ENCODE results near the gene ACOX3.
"Not testable (repeated sequence)": the region's sequence is repeated elsewhere in the genome, so short reads cannot be mapped to it uniquely, and the experiment has no call there.

Gene ACOX3

GRCh38 chr4:8440492-8441311, at the start of gene ACOX3, which contains the start of gene TRMT44:
TSS of gene ACOX3 (minus strand) at chr4:8440723. CDS start at chr4:8416521, 24,202 bp downstream.
TSS of gene TRMT44 (plus strand) at chr4:8440777. CDS start at chr4:8440823, 46 bp downstream.
- peak; percentile 94 for DNase-seq

- no peak for DNase-seq
Measured at GRCh38 chr4:8488791-8489369, 48.4 kb upstream of the ACOX3 start.

- DNase-seq: not testable (repeated sequence)
Measured at GRCh38 chr4:8486643-8487042, 46.1 kb upstream of the ACOX3 start.

GRCh38 chr4:8480221-8480620, 39.7 kb upstream of the ACOX3 start:
- no peak for DNase-seq

GRCh38 chr4:8478801-8479744, 38.5 kb upstream of the ACOX3 start:
- DNase-seq: no peak

GRCh38 chr4:8478371-8478770, 37.8 kb upstream of the ACOX3 start:
- no peak for DNase-seq

GRCh38 chr4:8477676-8478075, 37.2 kb upstream of the ACOX3 start:
- DNase-seq: no peak

- DNase-seq: no peak
Measured at GRCh38 chr4:8477095-8477635, 36.6 kb upstream of the ACOX3 start.

- DNase-seq: no peak
Measured at GRCh38 chr4:8475751-8476575, 35.4 kb upstream of the ACOX3 start.

GRCh38 chr4:8474856-8475255, 34.3 kb upstream of the ACOX3 start:
- no peak for DNase-seq

GRCh38 chr4:8473920-8474590, 33.5 kb upstream of the ACOX3 start:
- no peak for DNase-seq

- DNase-seq: no peak
Measured at GRCh38 chr4:8473198-8473919, 32.8 kb upstream of the ACOX3 start.

- DNase-seq: peak; percentile 76
Measured at GRCh38 chr4:8472689-8473197, 32.2 kb upstream of the ACOX3 start.

GRCh38 chr4:8472158-8472688, 31.7 kb upstream of the ACOX3 start:
- no peak for DNase-seq

- DNase-seq: no peak
Measured at GRCh38 chr4:8471211-8471875, 30.8 kb upstream of the ACOX3 start.

- DNase-seq: no peak
Measured at GRCh38 chr4:8470451-8471024, 30.0 kb upstream of the ACOX3 start.

- no peak for DNase-seq
Measured at GRCh38 chr4:8469550-8469949, 29.0 kb upstream of the ACOX3 start.

GRCh38 chr4:8468746-8469535, 28.4 kb upstream of the ACOX3 start:
- peak; percentile 84 for DNase-seq

Measured in islet precursor cell (in vitro differentiated cells).